SK-N-SH treated with all-trans-retinoic acid at 6 μM for 48 hours (cell line): ENCODE data around the gene PTOV1.

Source experiments
- ATAC-seq: fragments of 200-7000 bp; cut with Tn5 transposase; 3 replicates; pipeline ENCODE4 v1.9.1; 2020; ENCODE audit warnings: mild to moderate bottlenecking, moderate library complexity
- ARNTL ChIP-seq: fragments of 450-650 bp; formaldehyde crosslinking; IDR thresholded peaks from 2 replicates; pipeline ENCODE4 v1.5.0; 2020; ENCODE audit warnings: low read depth, mild to moderate bottlenecking, moderate library complexity, borderline replicate concordance
- BACH2 ChIP-seq: fragments of 250-450 bp; sonication (Bioruptor Pico); IDR thresholded peaks from 2 replicates; pipeline ENCODE4 v1.9.0; 2021; ENCODE audit warnings: mild to moderate bottlenecking, borderline replicate concordance
- CSDC2 ChIP-seq: fragments of 250-450 bp; sonication (Bioruptor Pico); IDR thresholded peaks from 2 replicates; pipeline ENCODE4 v1.5.0; 2020; ENCODE audit warnings: mild to moderate bottlenecking, moderate library complexity
- ESRRG ChIP-seq: fragments of 250-450 bp; sonication (Bioruptor Pico); IDR thresholded peaks from 2 replicates; pipeline ENCODE4 v1.6.1; 2021; ENCODE audit warnings: mild to moderate bottlenecking
- GLIS3 ChIP-seq: fragments of 250-450 bp; sonication (Bioruptor Pico); IDR thresholded peaks from 2 replicates; pipeline ENCODE4 v1.5.0; 2020; ENCODE audit warnings: mild to moderate bottlenecking, moderate library complexity
- ISL1 ChIP-seq: fragments of 250-450 bp; sonication (Bioruptor Pico); IDR thresholded peaks from 2 replicates; pipeline ENCODE4 v2.1.2; 2022; ENCODE audit warnings: mild to moderate bottlenecking, moderate library complexity
- OSR1 ChIP-seq: fragments of 250-450 bp; sonication (Bioruptor Pico); IDR thresholded peaks from 2 replicates; pipeline ENCODE4 v1.8.0; 2022; ENCODE audit warnings: moderate library complexity, mild to moderate bottlenecking, inconsistent platforms
- PATZ1 ChIP-seq: fragments of 250-450 bp; sonication (Bioruptor Pico); IDR thresholded peaks from 2 replicates; pipeline ENCODE4 v1.8.0; 2020; ENCODE audit warnings: mild to moderate bottlenecking, moderate library complexity, borderline replicate concordance
- POU6F1 ChIP-seq: fragments of 250-450 bp; sonication (Bioruptor Pico); IDR thresholded peaks from 2 replicates; pipeline ENCODE4 v1.8.0; 2021; ENCODE audit warnings: low read depth, mild to moderate bottlenecking, moderate library complexity, borderline replicate concordance
- RARB ChIP-seq: fragments of 250-450 bp; sonication (Bioruptor Pico); IDR thresholded peaks from 2 replicates; pipeline ENCODE4 v1.8.0; 2021; ENCODE audit warnings: mild to moderate bottlenecking, moderate library complexity
- SNAI2 ChIP-seq: fragments of 250-450 bp; sonication (Bioruptor Pico); IDR thresholded peaks from 2 replicates; pipeline ENCODE4 v1.5.0; 2020; ENCODE audit warnings: mild to moderate bottlenecking, moderate library complexity
- TCF4 ChIP-seq: fragments of 250-450 bp; sonication (Bioruptor Pico); IDR thresholded peaks from 2 replicates; pipeline ENCODE4 v1.8.0; 2021; ENCODE audit warnings: mild to moderate bottlenecking, moderate library complexity, borderline replicate concordance
- TOX ChIP-seq: fragments of 250-450 bp; sonication (Bioruptor Pico); IDR thresholded peaks from 2 replicates; pipeline ENCODE4 v1.8.0; 2021; ENCODE audit warnings: mild to moderate bottlenecking, moderate library complexity, borderline replicate concordance
- TSHZ2 ChIP-seq: fragments of 250-450 bp; sonication (Bioruptor Pico); IDR thresholded peaks from 2 replicates; pipeline ENCODE4 v1.5.0; 2020; ENCODE audit warnings: mild to moderate bottlenecking, moderate library complexity
- ZC3H10 ChIP-seq: fragments of 250-450 bp; sonication (Bioruptor Pico); IDR thresholded peaks from 2 replicates; pipeline ENCODE4 v1.5.1; 2021; ENCODE audit warnings: mild to moderate bottlenecking, moderate library complexity
- ZFP3 ChIP-seq: fragments of 250-450 bp; sonication (Bioruptor Pico); IDR thresholded peaks from 2 replicates; pipeline ENCODE4 v1.5.0; 2020; ENCODE audit warnings: mild to moderate bottlenecking, moderate library complexity
- ZFP30 ChIP-seq: fragments of 450-650 bp; formaldehyde crosslinking; IDR thresholded peaks from 2 replicates; pipeline ENCODE4 v1.5.0; 2022; ENCODE audit warnings: mild to moderate bottlenecking, moderate library complexity
- ZNF565 ChIP-seq: fragments of 450-650 bp; formaldehyde crosslinking; conservative IDR thresholded peaks from 2 replicates; pipeline ENCODE4 v1.5.0; 2020; ENCODE audit warnings: low read depth, mild to moderate bottlenecking, moderate library complexity
- ZNF70 ChIP-seq: fragments of 450-650 bp; formaldehyde crosslinking; IDR thresholded peaks from 2 replicates; pipeline ENCODE4 v1.5.0; 2020; ENCODE audit warnings: mild to moderate bottlenecking, moderate library complexity
- ZNF8 ChIP-seq: fragments of 450-650 bp; formaldehyde crosslinking; IDR thresholded peaks from 2 replicates; pipeline ENCODE4 v1.5.0; 2020; ENCODE audit warnings: mild to moderate bottlenecking, moderate library complexity
- TF ChIP-seq, protein P1 (sequence below): fragments of 250-450 bp; sonication (Bioruptor Pico); IDR thresholded peaks from 2 replicates; pipeline ENCODE4 v1.5.1; 2021; ENCODE audit warnings: mild to moderate bottlenecking, moderate library complexity

The PTOV1 gene

GRCh38 chr19:49857838-49858087, 6.8 kb downstream of the PTOV1 start:
- TF ChIP-seq TOX (CRISPR knock-in tag) (no peak), ARNTL (CRISPR knock-in tag) (no peak), BACH2 (no peak), ZC3H10 (CRISPR knock-in tag) (no peak), ZNF8 (CRISPR knock-in tag) (no peak), ZNF565 (no peak), ZFP3 (CRISPR knock-in tag) (no peak), SNAI2 (CRISPR knock-in tag) (no peak)
- ATAC-seq, result no peak

GRCh38 chr19:49858088-49858985, 7.4 kb downstream of the PTOV1 start:
- peak; percentile 1 for ATAC-seq
- TF ChIP-seq OSR1, result no peak
- TF ChIP-seq PATZ1 (CRISPR knock-in tag), result no peak
- no peak for TF ChIP-seq ISL1 (CRISPR knock-in tag)
- no peak for TF ChIP-seq GLIS3 (CRISPR knock-in tag)
- TF ChIP-seq POU6F1, result no peak
- TF ChIP-seq CSDC2 (CRISPR knock-in tag), result no peak
- no peak for TF ChIP-seq ARNTL (CRISPR knock-in tag)

DNA sequence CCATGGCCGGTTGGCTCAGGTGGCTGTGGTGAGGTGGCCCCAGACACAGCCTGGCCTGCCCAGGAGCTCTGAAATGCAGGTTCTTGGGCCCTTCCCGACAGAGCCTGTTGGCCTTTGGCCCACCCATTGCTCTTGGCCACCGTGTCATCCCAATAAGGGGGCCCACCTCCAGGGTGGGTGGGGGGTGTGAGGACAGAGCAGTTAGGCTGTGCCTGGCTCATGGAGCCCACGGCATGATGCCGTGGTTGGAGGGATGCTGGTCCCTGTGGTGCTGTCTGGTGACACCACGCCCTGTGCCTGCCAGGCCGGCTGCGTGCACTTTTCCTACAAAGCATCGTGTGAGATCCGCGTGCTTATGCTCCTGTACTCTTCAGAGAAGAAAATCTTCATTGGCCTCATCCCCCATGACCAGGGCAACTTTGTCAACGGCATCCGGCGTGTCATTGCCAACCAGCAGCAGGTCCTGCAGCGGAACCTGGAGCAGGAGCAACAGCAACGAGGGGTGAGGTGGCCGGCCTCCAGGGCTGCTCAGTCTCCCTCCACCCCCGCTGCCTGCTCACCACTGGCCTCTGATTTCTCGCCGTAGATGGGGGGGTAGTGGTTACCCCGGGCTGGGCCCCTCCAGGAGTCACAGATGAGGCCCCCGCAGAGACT, 8.8 kb downstream of the PTOV1 start:
- TF ChIP-seq ISL1 (CRISPR knock-in tag) (no peak), CSDC2 (CRISPR knock-in tag) (no peak), OSR1 (no peak), TSHZ2 (CRISPR knock-in tag) (no peak), ZFP3 (CRISPR knock-in tag) (no peak), BACH2 (no peak), TOX (CRISPR knock-in tag) (no peak), ZNF70 (CRISPR knock-in tag) (no peak), GLIS3 (CRISPR knock-in tag) (no peak), ZFP30 (CRISPR knock-in tag) (no peak), ZNF565 (no peak), RARB (CRISPR knock-in tag) (no peak), ESRRG (CRISPR knock-in tag) (no peak), TCF4 (CRISPR knock-in tag) (no peak), SNAI2 (CRISPR knock-in tag) (no peak)
- TF ChIP-seq, protein P1, sequence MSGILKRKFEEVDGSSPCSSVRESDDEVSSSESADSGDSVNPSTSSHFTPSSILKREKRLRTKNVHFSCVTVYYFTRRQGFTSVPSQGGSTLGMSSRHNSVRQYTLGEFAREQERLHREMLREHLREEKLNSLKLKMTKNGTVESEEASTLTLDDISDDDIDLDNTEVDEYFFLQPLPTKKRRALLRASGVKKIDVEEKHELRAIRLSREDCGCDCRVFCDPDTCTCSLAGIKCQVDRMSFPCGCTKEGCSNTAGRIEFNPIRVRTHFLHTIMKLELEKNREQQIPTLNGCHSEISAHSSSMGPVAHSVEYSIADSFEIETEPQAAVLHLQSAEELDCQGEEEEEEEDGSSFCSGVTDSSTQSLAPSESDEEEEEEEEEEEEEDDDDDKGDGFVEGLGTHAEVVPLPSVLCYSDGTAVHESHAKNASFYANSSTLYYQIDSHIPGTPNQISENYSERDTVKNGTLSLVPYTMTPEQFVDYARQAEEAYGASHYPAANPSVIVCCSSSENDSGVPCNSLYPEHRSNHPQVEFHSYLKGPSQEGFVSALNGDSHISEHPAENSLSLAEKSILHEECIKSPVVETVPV (CRISPR knock-in tag), result no peak
- ATAC-seq, result no peak
